Activated CD4-positive, alpha-beta T cell treated with anti-CD3 and anti-CD28 coated beads, Interleukin-2, amount 10 ng/mL, durations not matched to agents 24 days and 14 days (primary cell): Measurements from ENCODE around the gene LATS1. TPM values are rescaled to one million over a fixed set of nuclear protein-coding genes. Genes with fewer than 3 reads are reported as not detected.
"Not testable (repeated sequence)": the region's sequence is repeated elsewhere in the genome, so short reads cannot be mapped to it uniquely, and the experiment has no call there.

Source experiments
- DNase-seq: peaks from one replicate; pipeline ENCODE4 v3.0.0; 2022
- H3K27ac Mint-ChIP-seq: one replicate; pipeline ENCODE4 v1.8.0; 2022; ENCODE audit warnings: mild to moderate bottlenecking, mixed read lengths
- H3K27me3 Mint-ChIP-seq: one replicate; pipeline ENCODE4 v1.8.0; 2022; ENCODE audit warnings: mixed read lengths
- H3K36me3 Mint-ChIP-seq: one replicate; pipeline ENCODE4 v1.8.0; 2022; ENCODE audit warnings: low read depth, mild to moderate bottlenecking, mixed read lengths
- H3K4me1 Mint-ChIP-seq: one replicate; pipeline ENCODE4 v1.8.0; 2021; ENCODE audit warnings: mixed read lengths
- H3K4me3 Mint-ChIP-seq: one replicate; pipeline ENCODE4 v1.8.0; 2022; ENCODE audit warnings: mild to moderate bottlenecking, moderate library complexity, mixed read lengths
- H3K9me3 Mint-ChIP-seq: one replicate; pipeline ENCODE4 v1.8.0; 2021; ENCODE audit warnings: mixed read lengths
- intact Hi-C: fragments of 100-400 bp; cut with micrococcal nuclease; formaldehyde crosslinking; loops from one replicate; pipeline ENCODE4 v1.15.1; 2023
- total RNA-seq: library from RNA; stranded (reverse); gene quantifications from 2 replicates; pipeline ENCODE4 v1.2.3, GENCODE V29; 2022

The LATS1 gene
- total RNA-seq, 1 donor from 2014 or later: 33.7 TPM

GRCh38 chr6:149680503-149680902, 37.4 kb downstream of the LATS1 start:
- no peaks in the 10 kb centered on the region for H3K9me3 Mint-ChIP-seq

DNA sequence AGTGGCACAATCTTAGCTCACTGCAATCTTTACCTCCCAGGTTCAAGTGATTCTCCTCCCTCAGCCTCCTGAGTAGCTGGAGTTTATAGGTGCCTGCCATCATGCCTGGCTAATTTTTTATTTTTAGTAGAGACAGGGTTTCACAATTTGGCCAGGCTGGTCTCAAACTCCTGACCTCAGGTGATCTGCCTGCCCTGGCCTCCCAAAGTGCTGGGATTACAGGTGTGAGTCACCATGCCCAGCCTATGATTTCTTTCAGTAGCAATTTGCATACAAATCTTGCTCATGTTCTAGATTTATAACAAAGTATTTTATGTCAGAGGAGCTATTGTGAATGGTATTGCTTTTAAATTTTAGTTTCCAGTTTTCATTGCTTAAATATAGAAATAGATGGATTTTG, 45.6 kb downstream of the LATS1 start:
- H3K27ac Mint-ChIP-seq, H3K27me3 Mint-ChIP-seq, intact Hi-C loops, H3K4me3 Mint-ChIP-seq, DNase-seq, H3K4me1 Mint-ChIP-seq, H3K9me3 Mint-ChIP-seq: not testable (repeated sequence)
- peaks cover 48% of the 10 kb centered on the region for H3K36me3 Mint-ChIP-seq

More at GRCh38 chr6:149680503-149680902, 37.4 kb downstream of the LATS1 start:
- Mint-ChIP-seq H3K27ac (no peak overlapping the region), H3K36me3 (peaks cover 48% of the 10 kb centered on the region), H3K27me3 (no peaks in the 10 kb centered on the region), H3K4me3 (no peak overlapping the region), H3K4me1 (peaks cover 10% of the 10 kb centered on the region)
- intact Hi-C loops: no loop called here
- DNase-seq: no peak

- H3K27ac Mint-ChIP-seq: peak overlapping the region; percentile 40
- H3K36me3 Mint-ChIP-seq: peaks cover 37% of the 10 kb centered on the region
- no peaks in the 10 kb centered on the region for H3K9me3 Mint-ChIP-seq
- H3K4me1 Mint-ChIP-seq: peaks cover 8% of the 10 kb centered on the region
- intact Hi-C loops: no loop called here
- H3K4me3 Mint-ChIP-seq: no peak overlapping the region
- H3K27me3 Mint-ChIP-seq: no peaks in the 10 kb centered on the region
- DNase-seq: peak; percentile 45
Measured at GRCh38 chr6:149660028-149660427, 57.9 kb downstream of the LATS1 start.

DNA sequence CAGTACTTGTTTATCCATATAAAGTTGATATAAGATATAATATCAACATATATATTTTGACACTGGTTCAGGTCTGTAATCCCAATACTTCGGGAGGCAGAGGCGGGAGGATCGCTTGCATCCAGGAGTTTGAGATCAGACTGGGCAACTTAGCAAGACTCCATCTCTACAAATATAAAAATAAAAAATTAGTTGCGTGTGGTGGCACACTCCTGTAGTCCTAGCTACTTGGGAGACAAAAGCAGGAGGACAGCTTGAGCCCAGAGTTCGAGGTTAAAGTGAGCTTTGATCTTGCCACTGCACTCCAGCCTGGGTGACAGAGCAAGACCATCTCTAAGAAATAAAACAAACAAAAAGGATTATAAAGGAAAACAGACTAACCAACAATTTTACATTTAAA, 60.5 kb downstream of the LATS1 start:
- peak; percentile 37 for DNase-seq
- intact Hi-C loops: no loop called here
- no peaks in the 10 kb centered on the region for H3K27me3 Mint-ChIP-seq
- no peaks in the 10 kb centered on the region for H3K9me3 Mint-ChIP-seq
- H3K4me3 Mint-ChIP-seq: no peak overlapping the region
- H3K36me3 Mint-ChIP-seq: peaks cover 22% of the 10 kb centered on the region
- H3K4me1 Mint-ChIP-seq: peaks cover 8% of the 10 kb centered on the region
- no peak overlapping the region for H3K27ac Mint-ChIP-seq

- Mint-ChIP-seq H3K9me3 (no peaks in the 10 kb centered on the region), H3K36me3 (peaks cover 1% of the 10 kb centered on the region), H3K4me3 (no peak overlapping the region)
Measured at GRCh38 chr6:149651056-149651455, 66.8 kb downstream of the LATS1 start.

DNA sequence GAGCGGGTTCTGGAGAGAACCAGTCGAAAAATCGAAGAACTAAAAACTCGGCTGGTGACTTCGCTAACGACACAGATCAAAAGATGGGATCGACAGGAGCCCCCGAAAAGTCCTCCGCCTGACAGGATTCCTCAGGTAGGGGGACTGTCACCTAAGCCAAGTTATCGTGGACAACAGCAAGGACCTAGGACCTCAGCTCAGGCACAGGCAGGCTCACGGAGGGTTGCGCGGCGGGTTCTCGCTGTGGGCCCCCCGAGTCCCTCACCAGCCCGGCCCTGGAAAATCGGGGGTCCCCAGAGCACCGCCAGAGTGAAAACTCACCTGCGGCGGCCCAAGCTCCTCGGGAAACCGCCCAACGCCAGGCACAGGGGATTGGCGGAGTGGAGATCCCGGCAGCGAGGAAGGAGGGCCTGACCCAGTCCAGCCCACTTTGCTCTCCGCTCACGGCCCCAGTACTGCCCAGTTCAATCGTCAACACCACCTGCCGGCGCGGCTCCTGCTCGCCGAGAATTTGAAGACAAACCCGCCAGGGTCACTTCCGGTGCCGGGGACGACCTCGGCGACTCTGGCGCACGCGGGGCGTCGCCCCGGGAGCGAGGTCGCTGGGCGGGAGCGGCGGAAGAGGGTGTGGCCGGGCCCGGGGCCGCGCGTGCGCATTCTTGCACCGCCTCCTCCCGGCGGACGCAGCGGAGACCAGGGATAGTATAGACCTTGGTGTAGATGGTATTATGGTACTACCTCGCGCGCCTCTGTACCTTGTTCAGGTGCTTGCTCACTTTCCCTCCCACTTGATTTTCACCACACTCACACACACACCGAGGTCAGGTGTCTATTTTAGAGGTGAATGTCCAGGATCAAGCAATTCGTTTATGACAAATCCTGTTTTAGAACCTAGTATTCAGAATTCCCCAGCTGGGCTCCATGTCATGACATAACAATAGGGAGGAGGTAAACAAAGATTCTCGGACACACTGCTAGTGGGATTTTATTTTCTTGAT, 69.5 kb downstream of the LATS1 start, which contains the start of gene KATNA1:
TSS of gene KATNA1 (minus strand) at position 567 of the 998 bp plus-strand sequence. CDS start 10,167 bp downstream, outside the sequence.
- Mint-ChIP-seq H3K4me3 (peak within 1 kb of the TSS; percentile 85), H3K27ac (peak within 1 kb of the TSS; percentile 87), H3K9me3 (no peaks in the 10 kb centered on the region), H3K4me1 (peaks cover 23% of the 10 kb centered on the region), H3K27me3 (no peaks in the 10 kb centered on the region), H3K36me3 (peaks cover 7% of the 10 kb centered on the region)
- intact Hi-C loops: loop anchor here (1.0 to 5.0 kb wide), 4 partner anchors 70 to 101 kb away; partner anchors contain the start of genes GINM1, LATS1, NUP43 and PPIL4
- DNase-seq: peak; percentile 97

More at GRCh38 chr6:149651056-149651455, 66.8 kb downstream of the LATS1 start:
- H3K4me1 Mint-ChIP-seq: peaks cover 16% of the 10 kb centered on the region
- no peaks in the 10 kb centered on the region for H3K27me3 Mint-ChIP-seq
- H3K27ac Mint-ChIP-seq: no peak overlapping the region
- no peak for DNase-seq
- intact Hi-C loops: no loop called here

- Mint-ChIP-seq H3K27ac (no peak overlapping the region), H3K4me3 (peak overlapping the region; percentile 39), H3K9me3 (no peaks in the 10 kb centered on the region), H3K36me3 (peaks cover 15% of the 10 kb centered on the region), H3K4me1 (peaks cover 27% of the 10 kb centered on the region), H3K27me3 (no peaks in the 10 kb centered on the region)
- no peak for DNase-seq
- intact Hi-C loops: loop anchor here (5.0 kb wide), 1 partner anchor 99 kb away; the partner anchor contains the start of gene PPIL4
Measured at GRCh38 chr6:149646599-149646998, 71.3 kb downstream of the LATS1 start.

DNA sequence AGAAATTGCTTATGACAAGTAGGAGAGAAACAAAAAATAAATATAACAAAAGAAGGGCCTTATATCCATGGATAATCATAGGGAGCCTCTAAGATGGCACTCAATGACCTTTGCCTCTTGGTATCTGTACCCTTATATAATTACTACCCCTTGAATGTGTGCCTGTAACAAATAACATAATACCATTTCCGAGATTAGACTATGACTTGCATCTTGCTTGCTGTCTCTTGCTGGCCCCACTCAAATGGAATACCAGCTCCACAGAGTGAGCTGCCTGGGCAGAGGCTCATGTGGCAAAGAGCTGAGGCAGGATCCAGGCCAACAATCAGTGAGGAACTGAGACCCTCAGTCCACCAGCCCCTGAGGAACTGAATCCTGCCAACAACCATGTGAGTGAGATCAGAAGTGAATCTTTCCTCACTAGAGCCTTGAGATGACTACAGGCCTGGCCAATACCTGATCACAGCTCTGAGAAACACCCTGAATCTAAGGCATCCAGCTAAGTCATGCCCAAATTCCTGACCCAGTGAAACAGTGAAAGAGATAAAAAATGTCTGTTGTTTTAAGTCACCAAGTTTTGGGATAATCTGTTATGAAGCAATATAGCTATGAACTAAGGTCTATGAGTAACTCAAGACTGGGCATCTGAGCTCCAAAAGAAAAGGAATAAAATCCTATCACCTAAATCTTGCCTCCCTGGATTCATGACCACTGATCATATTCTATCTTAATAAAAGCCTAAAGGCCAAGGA, 74.9 kb downstream of the LATS1 start:
- peaks cover 26% of the 10 kb centered on the region for H3K4me1 Mint-ChIP-seq
- H3K36me3 Mint-ChIP-seq: peaks cover 24% of the 10 kb centered on the region
- DNase-seq: no peak
- no peak overlapping the region for H3K4me3 Mint-ChIP-seq
- H3K27ac Mint-ChIP-seq: no peak overlapping the region
- intact Hi-C loops: no loop called here
- no peaks in the 10 kb centered on the region for H3K27me3 Mint-ChIP-seq
- no peaks in the 10 kb centered on the region for H3K9me3 Mint-ChIP-seq

DNA sequence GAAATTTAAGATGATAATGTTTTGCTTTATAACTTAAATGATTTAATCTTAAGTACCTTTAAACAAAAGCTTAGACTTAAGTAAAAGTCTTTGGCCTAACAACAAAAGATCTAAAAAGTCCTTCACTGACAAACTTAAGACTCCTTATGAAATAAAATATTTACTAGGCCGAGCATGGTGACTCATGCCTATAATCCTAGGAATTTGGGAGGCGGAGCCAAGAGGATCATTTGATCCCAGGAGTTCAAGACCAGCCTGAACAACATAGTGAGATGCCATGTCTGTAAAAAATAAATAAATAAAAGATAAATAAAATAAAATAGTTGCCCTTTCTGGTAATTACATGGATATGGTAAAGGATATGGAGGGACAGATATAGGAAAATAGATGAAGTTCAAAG, 81.8 kb downstream of the LATS1 start:
- Mint-ChIP-seq H3K27ac (no peak overlapping the region), H3K9me3 (no peaks in the 10 kb centered on the region), H3K27me3 (no peaks in the 10 kb centered on the region), H3K36me3 (peaks cover 27% of the 10 kb centered on the region), H3K4me3 (no peak overlapping the region), H3K4me1 (peaks cover 3% of the 10 kb centered on the region)
- intact Hi-C loops: no loop called here
- DNase-seq: no peak

DNA sequence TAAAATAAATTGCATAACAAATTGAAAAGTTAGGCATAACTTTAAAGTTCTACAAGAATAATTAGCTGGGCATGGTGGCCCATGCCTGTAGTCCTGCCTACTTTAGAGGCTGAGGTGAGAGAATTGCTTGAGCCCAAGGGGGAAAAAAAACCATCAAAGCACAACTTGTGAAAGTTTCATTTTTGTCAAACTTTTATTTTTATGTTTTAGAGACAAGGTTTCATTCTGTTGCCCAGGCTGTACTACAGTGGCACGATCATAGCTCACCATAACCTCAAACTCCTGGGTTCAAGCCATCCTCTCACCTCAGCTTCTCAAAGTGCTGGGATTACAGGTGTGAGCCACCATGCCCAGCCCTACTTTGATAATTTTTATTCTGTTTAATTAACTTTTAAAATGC, 83.6 kb downstream of the LATS1 start:
- Mint-ChIP-seq H3K27me3 (no peaks in the 10 kb centered on the region), H3K9me3 (no peaks in the 10 kb centered on the region), H3K36me3 (peaks cover 30% of the 10 kb centered on the region), H3K4me3 (no peak overlapping the region), H3K4me1 (peaks cover 2% of the 10 kb centered on the region), H3K27ac (no peak overlapping the region)
- intact Hi-C loops: no loop called here
- DNase-seq: no peak

GRCh38 chr6:149628875-149629510, 88.9 kb downstream of the LATS1 start:
- no peak for DNase-seq
- H3K9me3 Mint-ChIP-seq: no peaks in the 10 kb centered on the region
- no peaks in the 10 kb centered on the region for H3K27me3 Mint-ChIP-seq

DNA sequence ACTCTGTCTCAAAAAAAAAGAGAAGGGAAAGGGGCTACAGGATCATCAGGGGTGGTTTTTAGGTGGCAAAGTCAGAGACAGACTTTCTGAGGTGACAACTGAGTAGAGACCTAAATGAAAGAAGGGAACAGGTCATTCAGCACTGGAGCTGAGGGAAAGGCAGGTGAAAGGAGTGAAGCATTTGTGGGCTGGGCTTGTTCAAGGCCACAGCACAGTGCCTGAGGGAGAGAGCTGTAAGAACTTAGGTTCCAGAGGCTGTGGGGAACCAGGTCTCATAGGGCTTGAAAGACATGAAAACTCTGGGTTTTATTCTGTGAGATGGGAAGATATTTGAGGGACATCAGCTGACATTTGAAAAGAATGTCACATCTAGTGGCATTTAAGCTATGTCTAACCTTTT, 90.2 kb downstream of the LATS1 start:
- no peak overlapping the region for H3K27ac Mint-ChIP-seq
- H3K4me1 Mint-ChIP-seq: peaks cover 7% of the 10 kb centered on the region
- H3K36me3 Mint-ChIP-seq: peaks cover 36% of the 10 kb centered on the region

More at GRCh38 chr6:149628875-149629510, 88.9 kb downstream of the LATS1 start:
- Mint-ChIP-seq H3K4me3 (no peak overlapping the region), H3K36me3 (peaks cover 31% of the 10 kb centered on the region), H3K4me1 (peaks cover 7% of the 10 kb centered on the region), H3K27ac (peak overlapping the region; percentile 61)
- intact Hi-C loops: no loop called here

DNA sequence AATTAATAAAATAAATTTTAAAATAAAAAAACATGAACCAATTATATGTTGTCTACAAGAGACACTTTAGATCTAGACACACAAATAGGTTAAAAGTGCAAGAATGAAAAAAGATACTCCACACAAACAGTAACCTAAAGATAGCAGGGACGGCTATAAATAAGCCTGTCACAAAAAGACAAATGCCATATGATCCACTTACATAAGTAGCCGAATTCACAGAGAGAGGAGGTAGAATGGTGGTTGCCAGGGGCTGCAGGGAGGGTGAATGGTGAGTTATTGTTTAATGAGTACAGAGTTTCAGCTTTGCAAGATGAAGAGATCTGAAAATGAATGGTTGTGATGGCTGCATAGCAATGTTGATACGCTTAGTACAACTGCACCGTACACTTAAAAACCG, 102.1 kb downstream of the LATS1 start:
- Mint-ChIP-seq H3K27me3 (no peaks in the 10 kb centered on the region), H3K36me3 (peaks cover 40% of the 10 kb centered on the region)
- intact Hi-C loops: no loop called here

More for the DNA sequence above, 90.2 kb downstream of the LATS1 start:
- no peak overlapping the region for H3K4me3 Mint-ChIP-seq
- H3K9me3 Mint-ChIP-seq: no peaks in the 10 kb centered on the region
- no peak for DNase-seq
- H3K27me3 Mint-ChIP-seq: no peaks in the 10 kb centered on the region
- intact Hi-C loops: no loop called here

More for the DNA sequence above, 102.1 kb downstream of the LATS1 start:
- Mint-ChIP-seq H3K4me3 (no peak overlapping the region), H3K4me1 (peaks cover 4% of the 10 kb centered on the region), H3K27ac (no peak overlapping the region), H3K9me3 (no peaks in the 10 kb centered on the region)
- no peak for DNase-seq
